SKM-1 treated with dmso at 0.1 percent for 144 hours (cell line): ENCODE measurements around the gene CRABP2.

Source experiments
- DNase-seq: peaks from one replicate; lab custom pipeline; 2025; ENCODE audit not compliant: unreplicated experiment; lab: John Stamatoyannopoulos, UW

Gene CRABP2

GRCh38 chr1:156742017-156742416 is 36.6 kb upstream of the CRABP2 start:
- DNase-seq: no peak

GRCh38 chr1:156741481-156741983 is 36.1 kb upstream of the CRABP2 start:
- DNase-seq: no peak

DNA sequence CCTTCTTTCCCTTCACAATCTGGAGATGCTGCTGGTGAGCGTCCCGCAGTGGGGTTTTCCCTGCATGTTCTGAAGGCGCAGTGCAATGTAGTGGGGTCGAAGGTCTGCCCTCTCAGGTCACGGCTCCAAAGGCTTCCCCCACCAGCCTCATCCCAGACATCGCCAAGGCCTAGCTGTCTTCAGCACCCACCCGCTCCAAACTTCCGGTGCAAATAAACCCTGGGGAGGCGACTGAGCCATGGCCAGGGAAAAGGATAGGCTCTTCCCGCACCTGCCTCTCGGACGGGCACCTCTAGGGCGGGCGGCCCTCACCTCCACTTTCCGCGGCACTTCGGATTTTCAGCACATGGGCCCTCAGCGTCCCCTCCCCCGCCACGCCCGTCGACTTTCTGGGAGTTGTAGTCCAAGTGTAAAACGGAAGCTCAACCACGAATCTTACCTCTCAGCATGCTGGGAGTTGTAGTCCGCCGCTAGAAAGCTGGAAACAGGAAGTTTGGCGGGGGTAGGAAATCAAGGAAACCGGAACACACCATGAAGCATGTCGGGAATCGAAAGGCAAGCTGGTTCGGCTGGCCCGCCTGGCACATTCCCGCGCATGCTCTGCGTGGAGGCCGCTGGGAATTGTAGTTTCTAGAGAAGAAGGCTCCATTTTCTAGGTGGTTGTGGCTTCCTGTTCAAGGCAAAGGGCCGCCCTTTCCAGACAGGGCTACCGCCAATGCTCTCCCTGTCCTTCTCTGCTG is 35.5 kb upstream of the CRABP2 start, which contains the start of gene MRPL24:
Gene MRPL24 (minus strand): TSS at position 348 of the 740 bp plus-strand sequence. CDS start 2,384 bp downstream, outside the sequence.
- DNase-seq: peak; percentile 100

DNA sequence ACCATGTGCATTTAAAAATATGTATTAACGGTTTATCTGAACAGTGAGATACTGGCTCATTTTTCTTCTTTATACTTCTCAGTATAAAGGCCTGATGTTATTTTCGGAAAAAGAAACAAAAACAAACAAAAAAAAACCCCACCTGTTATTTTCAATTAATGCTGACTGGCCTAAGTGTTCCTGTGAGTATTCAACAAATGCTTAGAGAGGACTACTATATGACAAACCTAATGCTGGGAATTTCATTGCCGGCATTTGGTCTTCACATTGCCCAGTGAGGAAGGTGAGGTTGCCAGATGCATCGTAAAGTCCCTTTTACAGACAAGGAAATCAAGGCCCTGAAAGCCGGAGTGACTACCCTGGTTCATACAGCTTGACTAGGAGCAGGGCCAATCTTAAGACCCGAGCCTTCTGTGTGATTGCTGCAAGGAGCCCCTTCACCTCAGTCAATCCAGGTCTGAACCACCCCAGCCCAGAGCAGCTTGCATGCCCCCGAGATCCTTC is 34.9 kb upstream of the CRABP2 start:
- DNase-seq: peak; percentile 47

DNA sequence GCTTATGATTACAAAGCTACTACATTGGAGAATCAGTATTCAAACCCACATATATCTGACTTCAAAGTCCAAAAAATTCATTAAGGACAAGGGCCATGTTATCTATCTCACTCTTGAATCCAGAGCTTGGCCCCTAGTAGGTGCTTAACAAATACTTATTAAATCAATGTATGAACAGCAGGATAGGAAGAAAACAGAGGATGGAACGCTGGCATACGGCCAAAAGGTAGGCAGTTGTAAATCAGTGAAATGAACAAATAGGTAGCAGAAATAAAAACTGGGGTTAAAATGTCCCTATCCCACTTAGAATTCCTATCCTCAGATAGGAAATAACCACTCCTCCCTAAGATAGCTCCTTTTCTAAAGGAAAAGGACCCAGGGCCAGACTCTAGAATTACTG is 33.5 kb upstream of the CRABP2 start:
- DNase-seq: no peak

DNA sequence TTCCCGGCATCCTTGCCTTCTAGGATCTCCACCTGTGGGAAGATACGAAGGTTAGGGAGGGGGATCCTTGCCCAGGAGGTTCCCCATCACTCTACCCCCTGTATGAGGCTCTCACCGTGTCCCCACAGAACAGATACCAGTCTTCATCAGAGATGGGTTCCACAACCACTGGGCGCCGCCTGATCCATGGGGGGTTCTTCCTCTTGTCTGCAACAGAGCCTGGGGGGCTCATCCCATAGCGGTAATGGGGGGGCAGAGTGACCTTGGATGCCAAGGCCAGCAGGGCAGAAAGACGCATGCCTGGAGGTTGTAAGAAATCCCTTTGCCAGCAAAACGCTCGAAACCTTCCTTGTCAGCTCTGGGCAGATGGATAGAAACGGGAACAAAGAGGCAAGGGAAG is 33.0 kb upstream of the CRABP2 start:
- no peak for DNase-seq

GRCh38 chr1:156733989-156734584 is 28.7 kb upstream of the CRABP2 start:
- no peak for DNase-seq

GRCh38 chr1:156728599-156729462 is 23.4 kb upstream of the CRABP2 start, which contains the start of gene ISG20L2:
TSS of gene ISG20L2 (minus strand) at chr1:156728766. CDS start at chr1:156727652, 1,114 bp downstream.
- DNase-seq: peak; percentile 100

DNA sequence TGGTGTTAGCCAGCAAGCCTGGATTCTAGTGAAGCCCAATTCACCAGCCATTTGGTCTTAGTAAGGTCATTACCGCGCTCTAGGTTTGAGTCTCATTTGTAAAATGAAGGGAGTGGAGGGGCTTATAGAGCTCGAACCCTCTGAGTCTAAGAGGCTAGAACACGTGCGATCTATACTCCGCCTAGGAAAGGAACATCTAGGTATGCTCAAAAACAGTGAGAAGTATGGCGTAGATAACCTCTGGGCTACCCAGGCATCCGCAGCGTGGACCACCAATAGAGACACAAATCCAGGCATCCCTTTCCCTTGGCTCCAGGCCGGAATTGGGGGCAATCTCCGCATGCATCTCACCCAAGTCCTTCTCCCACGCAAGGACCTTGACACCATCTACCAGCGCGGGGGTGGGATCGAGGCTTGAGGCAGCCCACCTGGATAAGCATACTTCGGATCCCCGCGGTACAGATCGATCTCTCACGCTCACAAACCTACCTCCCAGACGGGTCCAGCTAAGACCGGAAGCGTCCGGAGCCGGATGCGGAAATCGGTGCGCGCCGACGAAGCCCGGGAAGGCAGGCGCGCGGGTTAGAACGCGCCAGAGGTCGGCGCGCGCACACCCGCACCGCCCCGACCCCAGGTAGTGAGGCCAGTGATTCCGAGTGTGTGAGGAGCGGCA is 22.7 kb upstream of the CRABP2 start, which contains the start of gene METTL25B:
Gene METTL25B (plus strand): TSS at position 544 of the 673 bp plus-strand sequence. CDS start 636 bp downstream, outside the sequence.
- peak; percentile 89 for DNase-seq

GRCh38 chr1:156727492-156727891 is 22.1 kb upstream of the CRABP2 start:
- no peak for DNase-seq

- DNase-seq: peak; percentile 83
These were observed 21.3 kb upstream of the CRABP2 start for GRCh38 chr1:156726549-156727226.

- DNase-seq: peak; percentile 99
These were observed 20.4 kb upstream of the CRABP2 start for GRCh38 chr1:156725683-156726280.

DNA sequence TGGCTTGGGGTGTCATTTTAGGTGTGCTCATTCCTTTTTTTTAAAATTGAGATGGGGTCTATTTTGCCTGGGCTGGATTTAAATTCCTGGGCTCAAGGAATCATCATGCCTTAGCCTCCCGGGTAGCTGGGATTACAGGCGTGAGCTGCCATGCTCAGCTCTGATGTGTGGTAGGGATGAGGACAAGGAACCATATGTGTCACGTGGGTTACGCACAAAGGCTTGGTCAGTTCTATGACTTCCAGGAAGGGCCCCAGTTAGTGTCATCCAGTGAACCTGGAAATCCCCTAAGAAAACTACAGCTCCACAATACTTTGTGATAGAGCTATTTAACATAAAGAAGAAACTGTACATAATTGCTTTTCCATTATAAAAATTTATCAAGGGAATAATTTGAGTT is 16.2 kb upstream of the CRABP2 start:
- DNase-seq: no peak

- no peak for DNase-seq
These were observed 15.7 kb upstream of the CRABP2 start for GRCh38 chr1:156721131-156721530.

GRCh38 chr1:156717351-156717750 is 12.0 kb upstream of the CRABP2 start:
- DNase-seq: no peak

DNA sequence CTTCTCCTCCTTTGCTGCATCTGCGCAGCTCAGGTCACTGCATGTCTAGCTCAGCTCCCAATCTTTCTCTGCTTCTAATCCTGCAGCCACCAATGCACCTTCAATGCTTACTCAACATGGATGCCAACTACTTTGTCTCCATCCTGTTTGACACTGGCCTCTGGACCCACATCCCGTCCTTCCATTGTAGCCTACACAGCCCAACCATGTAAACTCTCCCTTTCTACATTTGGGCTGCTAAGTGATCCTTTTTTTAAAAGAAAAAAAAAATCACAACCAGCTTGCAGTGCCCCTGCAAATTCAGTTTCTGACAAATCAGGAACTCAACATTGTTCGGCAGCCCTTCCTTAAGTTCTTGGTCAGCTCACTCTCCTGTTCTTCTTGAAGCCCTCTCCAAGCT is 9.4 kb upstream of the CRABP2 start:
- no peak for DNase-seq

- DNase-seq: no peak
These were observed 7.2 kb upstream of the CRABP2 start for GRCh38 chr1:156712626-156713025.

DNA sequence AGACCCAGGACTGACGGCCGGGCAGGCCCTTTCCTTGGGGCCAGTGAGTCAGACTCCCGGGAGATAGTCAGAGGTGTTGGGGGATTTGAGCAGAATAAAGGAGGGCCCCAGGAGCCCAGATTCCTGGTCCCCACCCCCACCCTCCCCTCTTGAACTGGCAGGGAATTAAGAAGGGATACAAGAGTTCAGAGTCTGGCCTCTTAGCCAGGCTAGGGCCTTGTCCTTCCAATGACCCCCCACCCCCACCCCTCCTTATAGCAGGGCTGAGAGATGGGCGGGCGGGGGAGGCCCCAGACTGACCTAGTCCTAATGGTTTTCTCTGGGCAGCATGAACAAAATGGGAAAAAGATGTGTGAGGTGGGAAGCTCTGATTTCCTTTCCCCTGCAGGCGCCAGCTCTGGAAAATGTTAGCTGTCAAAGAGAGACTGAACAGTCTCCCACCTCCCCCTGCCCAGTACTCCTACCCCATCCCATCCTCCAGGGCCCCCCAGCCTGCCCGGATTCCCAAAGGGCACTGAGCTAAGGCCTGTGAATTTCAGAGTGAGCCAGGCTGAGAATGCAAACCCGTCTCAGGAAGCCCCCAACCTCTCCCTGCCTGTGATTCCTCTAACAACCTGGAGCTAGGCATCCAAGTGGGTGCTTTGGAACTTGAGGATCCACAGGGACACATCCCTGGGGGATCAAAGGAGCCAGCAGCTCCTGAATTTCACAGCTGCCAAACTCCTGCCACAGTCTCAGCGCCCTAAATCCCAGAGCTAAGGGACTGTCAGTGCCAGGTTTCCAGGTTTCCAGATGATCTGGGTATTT is 5.8 kb upstream of the CRABP2 start:
- DNase-seq: no peak
